Left ventricle myocardium inferior (tissue), 1 donor: Measurements from ENCODE around the gene SLC2A14. TPM values are rescaled to one million over a fixed set of nuclear protein-coding genes. Genes with fewer than 3 reads are reported as not detected.
"Not testable (repeated sequence)": the region's sequence is repeated elsewhere in the genome, so short reads cannot be mapped to it uniquely, and the experiment has no call there.

Source experiments
- DNase-seq: peaks from one replicate; pipeline ENCODE4 v3.0.0-alpha.2; 2020
- H3K27ac ChIP-seq: fragments of 200-600 bp; replicated peaks from 2 replicates; pipeline ENCODE4 v1.8.0; 2021
- H3K27me3 ChIP-seq: fragments of 200-600 bp; 2 replicates; pipeline ENCODE4 v1.8.0; 2021; ENCODE audit warnings: low read depth
- H3K36me3 ChIP-seq: fragments of 200-600 bp; 2 replicates; pipeline ENCODE4 v1.8.0; 2021
- H3K4me1 ChIP-seq: fragments of 200-600 bp; 2 replicates; pipeline ENCODE4 v1.8.0; 2021
- H3K4me3 ChIP-seq: fragments of 200-600 bp; 2 replicates; pipeline ENCODE4 v1.8.0; 2021; ENCODE audit warnings: mild to moderate bottlenecking, moderate library complexity
- H3K9me3 ChIP-seq: fragments of 200-600 bp; replicated peaks from 2 replicates; pipeline ENCODE4 v1.8.0; 2021
- intact Hi-C: fragments of 100-400 bp; cut with micrococcal nuclease; formaldehyde crosslinking; loops from one replicate; pipeline ENCODE4 v1.11.0; 2022
- total RNA-seq: library from RNA; stranded (reverse); fragmentation: NEBNext Ultra II Directional; extraction: Animal tissue kit (Norgen Biotek cat#: 25700); gene quantifications from one replicate; pipeline ENCODE4 v1.2.1, GENCODE V29; 2021
- TF ChIP-seq, protein P1 (sequence below): fragments of 200-600 bp; IDR thresholded peaks from 2 replicates; pipeline ENCODE4 v1.8.0; 2021; ENCODE audit warnings: antibody characterized with exemption, mild to moderate bottlenecking, borderline replicate concordance
- donor health status: DM: no; HTN: yes; CAD: no; lungs with severe emphysema.

Gene SLC2A14
- total RNA-seq, 1 donor from 2014 or later = not detected

- intact Hi-C loops = no loop called here
- Histone ChIP-seq H3K27ac (no peak overlapping the region), H3K27me3 (peaks cover 57% of the 10 kb centered on the region), H3K36me3 (no peaks in the 10 kb centered on the region), H3K9me3 (no peaks in the 10 kb centered on the region), H3K4me3 (no peak overlapping the region), H3K4me1 (no peaks in the 10 kb centered on the region)
- no peak for DNase-seq
- TF ChIP-seq, protein P1, sequence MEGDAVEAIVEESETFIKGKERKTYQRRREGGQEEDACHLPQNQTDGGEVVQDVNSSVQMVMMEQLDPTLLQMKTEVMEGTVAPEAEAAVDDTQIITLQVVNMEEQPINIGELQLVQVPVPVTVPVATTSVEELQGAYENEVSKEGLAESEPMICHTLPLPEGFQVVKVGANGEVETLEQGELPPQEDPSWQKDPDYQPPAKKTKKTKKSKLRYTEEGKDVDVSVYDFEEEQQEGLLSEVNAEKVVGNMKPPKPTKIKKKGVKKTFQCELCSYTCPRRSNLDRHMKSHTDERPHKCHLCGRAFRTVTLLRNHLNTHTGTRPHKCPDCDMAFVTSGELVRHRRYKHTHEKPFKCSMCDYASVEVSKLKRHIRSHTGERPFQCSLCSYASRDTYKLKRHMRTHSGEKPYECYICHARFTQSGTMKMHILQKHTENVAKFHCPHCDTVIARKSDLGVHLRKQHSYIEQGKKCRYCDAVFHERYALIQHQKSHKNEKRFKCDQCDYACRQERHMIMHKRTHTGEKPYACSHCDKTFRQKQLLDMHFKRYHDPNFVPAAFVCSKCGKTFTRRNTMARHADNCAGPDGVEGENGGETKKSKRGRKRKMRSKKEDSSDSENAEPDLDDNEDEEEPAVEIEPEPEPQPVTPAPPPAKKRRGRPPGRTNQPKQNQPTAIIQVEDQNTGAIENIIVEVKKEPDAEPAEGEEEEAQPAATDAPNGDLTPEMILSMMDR = no peak
Measured at GRCh38 chr12:7859552-7859951, 13.2 kb downstream of the SLC2A14 start.

DNA sequence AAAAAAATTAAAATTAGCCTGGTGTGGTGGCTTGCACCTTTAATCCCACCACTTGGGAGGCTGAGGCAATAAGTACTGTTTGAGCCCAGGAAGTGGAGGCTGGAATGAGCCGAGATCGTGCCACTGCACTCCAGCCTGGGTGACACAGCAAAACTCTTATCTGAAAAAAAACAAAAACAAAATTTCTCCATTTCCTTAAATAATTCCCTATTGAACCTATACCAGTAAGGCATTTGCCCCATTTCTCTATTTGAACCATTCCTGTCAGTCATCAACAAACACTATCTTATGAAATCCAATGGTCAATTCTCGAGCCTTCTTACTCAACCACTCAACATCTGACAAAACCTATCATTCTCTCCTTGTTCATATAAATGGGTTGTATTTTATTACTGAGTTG, 14.7 kb downstream of the SLC2A14 start:
- Histone ChIP-seq H3K4me3 (no peak overlapping the region), H3K9me3 (no peaks in the 10 kb centered on the region), H3K4me1 (no peaks in the 10 kb centered on the region), H3K36me3 (no peaks in the 10 kb centered on the region), H3K27ac (no peak overlapping the region), H3K27me3 (peaks cover 63% of the 10 kb centered on the region)
- DNase-seq = no peak
- intact Hi-C loops = no loop called here
- TF ChIP-seq, protein P1 = no peak

DNA sequence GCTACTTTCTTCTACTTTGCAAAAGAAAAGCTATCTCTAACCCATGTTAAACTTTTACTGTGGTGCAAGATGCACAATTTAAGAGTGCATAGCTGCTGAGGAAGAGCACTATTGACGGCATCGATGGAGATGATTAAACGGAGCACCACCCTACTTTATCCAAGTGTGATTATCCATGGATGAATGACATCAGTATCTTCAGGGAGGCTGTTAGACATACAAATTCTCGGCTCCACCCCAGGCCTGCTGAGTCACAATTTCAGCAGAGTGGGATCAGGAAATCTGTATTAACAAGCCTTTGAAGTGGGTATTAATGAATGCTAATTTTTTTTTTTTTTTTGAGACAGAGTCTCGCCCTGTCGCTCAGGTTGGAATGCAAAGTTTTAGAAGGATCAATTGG, 16.2 kb downstream of the SLC2A14 start:
- H3K9me3 ChIP-seq = no peaks in the 10 kb centered on the region
- no peak overlapping the region for H3K27ac ChIP-seq
- DNase-seq = no peak
- TF ChIP-seq, protein P1 = no peak
- H3K4me1 ChIP-seq = no peaks in the 10 kb centered on the region
- no peak overlapping the region for H3K4me3 ChIP-seq
- H3K36me3 ChIP-seq = no peaks in the 10 kb centered on the region
- intact Hi-C loops = no loop called here
- peaks cover 72% of the 10 kb centered on the region for H3K27me3 ChIP-seq

DNA sequence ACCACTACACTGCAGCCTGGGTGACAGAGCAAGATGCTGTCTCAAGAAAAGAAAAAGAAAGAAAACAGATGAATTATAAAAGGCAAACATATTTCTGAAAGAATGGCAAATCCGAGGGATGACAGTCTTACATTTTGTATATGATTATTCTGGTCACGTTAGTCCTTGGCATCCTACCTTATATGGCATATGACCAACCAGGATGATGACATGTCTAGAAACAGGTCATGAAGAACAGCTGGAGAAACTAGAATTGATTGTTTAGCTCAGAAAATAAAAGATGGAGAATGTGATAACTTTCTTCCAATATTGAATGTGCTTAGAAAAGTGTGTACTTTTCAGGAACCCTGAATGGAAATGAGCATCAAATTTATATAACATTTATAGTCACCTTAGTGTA, 19.2 kb downstream of the SLC2A14 start:
- peaks cover 73% of the 10 kb centered on the region for H3K27me3 ChIP-seq
- no peaks in the 10 kb centered on the region for H3K9me3 ChIP-seq
- intact Hi-C loops = no loop called here
- no peaks in the 10 kb centered on the region for H3K4me1 ChIP-seq
- TF ChIP-seq, protein P1 = no peak
- no peak for DNase-seq
- H3K36me3 ChIP-seq = no peaks in the 10 kb centered on the region
- H3K4me3 ChIP-seq = no peak overlapping the region
- H3K27ac ChIP-seq = no peak overlapping the region

DNA sequence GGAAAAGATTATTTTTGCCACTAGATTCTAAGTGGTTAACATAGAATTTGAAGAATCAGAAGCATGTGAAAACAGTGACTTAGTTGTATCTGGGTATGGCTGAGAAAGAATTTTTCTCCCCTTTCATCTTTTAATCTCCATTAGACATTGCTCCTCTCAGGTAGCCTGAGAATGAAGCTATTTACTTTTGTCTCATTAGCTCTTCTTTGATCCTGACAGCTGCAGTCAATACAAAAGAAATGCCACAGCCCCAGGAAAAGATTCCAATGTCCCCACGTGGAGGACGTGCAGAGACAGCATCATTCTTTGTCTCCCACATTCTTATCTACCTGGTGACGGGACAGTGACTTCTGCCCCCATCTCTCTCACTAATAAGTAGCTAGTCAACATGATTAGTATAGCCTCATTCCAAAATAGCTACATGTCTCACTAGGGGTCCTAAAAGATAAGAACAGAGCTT, 21.1 kb downstream of the SLC2A14 start:
- H3K4me3 ChIP-seq, H3K4me1 ChIP-seq, DNase-seq, H3K9me3 ChIP-seq, intact Hi-C loops, H3K27ac ChIP-seq, H3K36me3 ChIP-seq: not testable (repeated sequence)
- peaks cover 58% of the 10 kb centered on the region for H3K27me3 ChIP-seq

- H3K4me1 ChIP-seq, DNase-seq, intact Hi-C loops, H3K9me3 ChIP-seq, H3K4me3 ChIP-seq, H3K27ac ChIP-seq, H3K36me3 ChIP-seq: not testable (repeated sequence)
- peaks cover 63% of the 10 kb centered on the region for H3K27me3 ChIP-seq
Measured at GRCh38 chr12:7850099-7850498, 22.6 kb downstream of the SLC2A14 start.

GRCh38 chr12:7848098-7848422, 24.7 kb downstream of the SLC2A14 start:
- DNase-seq, H3K36me3 ChIP-seq, H3K4me1 ChIP-seq, H3K27ac ChIP-seq, intact Hi-C loops, H3K9me3 ChIP-seq, H3K4me3 ChIP-seq: not testable (repeated sequence)
- H3K27me3 ChIP-seq = peaks cover 59% of the 10 kb centered on the region

GRCh38 chr12:7847226-7848097, 25.3 kb downstream of the SLC2A14 start:
- H3K4me3 ChIP-seq, H3K36me3 ChIP-seq, H3K9me3 ChIP-seq, DNase-seq, intact Hi-C loops, H3K27ac ChIP-seq, H3K4me1 ChIP-seq: not testable (repeated sequence)
- H3K27me3 ChIP-seq = peaks cover 60% of the 10 kb centered on the region
